SK-N-SH (cell line): Measurements from ENCODE around the gene ZNF407. TPM values are rescaled to one million over a fixed set of nuclear protein-coding genes. Genes with fewer than 3 reads are reported as not detected.

ENCODE experiments used
- CTCF ChIA-PET: fragments of 300-600, 350-600 bp; formaldehyde crosslinking; extraction: SDS; loops from one replicate; lab custom pipeline; 2021; lab: Yijun Ruan, JAX
- POLR2A ChIA-PET: fragments of 350-600 bp; sonication (Branson Sonifier 250); formaldehyde crosslinking; extraction: SDS; loops from one replicate; lab custom pipeline; 2020; ENCODE audit warnings: antibody characterized with exemption, inconsistent platforms; lab: Yijun Ruan, JAX
- DNase-seq: peaks from one replicate; pipeline ENCODE4 v3.0.0; 2012
- H2AFZ ChIP-seq: fragments of 200-600 bp; sonication (generic); 2 replicates; pipeline ENCODE4 v1.8.1; 2016; ENCODE audit warnings: antibody characterized with exemption, mild to moderate bottlenecking, low read depth
- H3F3A ChIP-seq: fragments of 200-600 bp; sonication (generic); replicated peaks from 2 replicates; pipeline ENCODE3; 2016; ENCODE audit warnings: antibody characterized with exemption, mild to moderate bottlenecking; ENCODE audit not compliant: insufficient read depth
- H3K27ac ChIP-seq, 2 experiments: fragments of 200-500 bp in 1 of 2; fragments of 200-600 bp in 1 of 2; sonication (Bioruptor generic) in 1 of 2; sonication (generic), shearing (Covaris generic) in 1 of 2; 2 replicates each; pipeline versions ENCODE4 v1.5.1 to v1.6.1; 2014 to 2016; ENCODE audit warnings: low read depth in 2 of 2, inconsistent platforms in 1 of 2, low read length in 1 of 2, mild to moderate bottlenecking in 1 of 2, mixed read lengths in 1 of 2
- H3K27me3 ChIP-seq: fragments of 200-600 bp; sonication (generic), shearing (Covaris generic); 2 replicates; pipeline ENCODE4 v1.6.1; 2016; ENCODE audit warnings: mixed run types; ENCODE audit not compliant: insufficient read depth
- H3K36me3 ChIP-seq, 2 experiments: fragments of 200-500 bp in 1 of 2; fragments of 200-600 bp in 1 of 2; sonication (Bioruptor generic) in 1 of 2; sonication (generic) in 1 of 2; replicated peaks in 1 of 2; 2 replicates each; pipeline versions ENCODE3 to v1.5.1; 2014 to 2016; ENCODE audit warnings: low read length in 1 of 2, mild to moderate bottlenecking in 1 of 2; ENCODE audit not compliant: insufficient read depth in 2 of 2, control insufficient read depth in 1 of 2
- H3K4me1 ChIP-seq, 2 experiments: fragments of 200-500 bp in 1 of 2; fragments of 200-600 bp in 1 of 2; sonication (Bioruptor generic) in 1 of 2; sonication (generic), shearing (Covaris generic) in 1 of 2; 2 replicates each; pipeline versions ENCODE4 v1.5.1 to v1.6.1; 2014 to 2016; ENCODE audit warnings: low read depth in 1 of 2, low read length in 1 of 2, mixed run types in 1 of 2; ENCODE audit not compliant: insufficient read depth in 2 of 2, control insufficient read depth in 1 of 2
- H3K4me2 ChIP-seq: fragments of 200-600 bp; sonication (generic), shearing (Covaris generic); 2 replicates; pipeline ENCODE4 v1.6.1; 2017; ENCODE audit warnings: mixed run types
- H3K4me3 ChIP-seq, 2 experiments: fragments of 200-500 bp in 1 of 2; fragments of 200-600 bp in 1 of 2; sonication (Bioruptor generic) in 1 of 2; sonication (generic), shearing (Covaris generic) in 1 of 2; 2 replicates each; pipeline versions ENCODE4 v1.5.1 to v1.8.1; 2014 to 2016; ENCODE audit warnings: low read depth in 2 of 2, inconsistent platforms in 1 of 2, low read length in 1 of 2, mild to moderate bottlenecking in 1 of 2, mixed read lengths in 1 of 2, moderate library complexity in 1 of 2
- H3K79me2 ChIP-seq: fragments of 200-600 bp; sonication (generic); 2 replicates; pipeline ENCODE4 v1.8.1; 2017; ENCODE audit warnings: mild to moderate bottlenecking; ENCODE audit not compliant: insufficient read depth
- H3K9ac ChIP-seq: fragments of 200-600 bp; sonication (generic); 2 replicates; pipeline ENCODE4 v1.6.1; 2017; ENCODE audit warnings: mixed run types
- H3K9me2 ChIP-seq: fragments of 200-600 bp; sonication (generic); 2 replicates; pipeline ENCODE4 v1.6.1; 2017; ENCODE audit warnings: mixed run types
- H3K9me3 ChIP-seq: fragments of 200-600 bp; sonication (generic); 2 replicates; pipeline ENCODE4 v1.6.1; 2017; ENCODE audit warnings: mixed run types, mild to moderate bottlenecking, moderate library complexity
- H4K20me1 ChIP-seq: fragments of 200-600 bp; sonication (generic); 2 replicates; pipeline ENCODE4 v1.6.1; 2017; ENCODE audit warnings: mild to moderate bottlenecking, mixed run types; ENCODE audit not compliant: insufficient read depth
- CTCF ChIP-seq: fragments of 200-600 bp; sonication (generic); IDR thresholded peaks from 2 replicates; pipeline ENCODE4 v1.6.1; 2017; ENCODE audit warnings: antibody characterized with exemption, mild to moderate bottlenecking, moderate library complexity
- ELF1 ChIP-seq: IDR thresholded peaks from 2 replicates; pipeline ENCODE4 v1.4.0; 2012
- EP300 ChIP-seq, 2 experiments: IDR thresholded peaks; 2 replicates each; pipeline versions ENCODE4 v1.4.0 to v1.6.1; 2012; ENCODE audit warnings: borderline replicate concordance in 1 of 2, low read depth in 1 of 2, low read length in 1 of 2
- FOSL2 ChIP-seq: IDR thresholded peaks from 2 replicates; pipeline ENCODE4 v1.4.0; 2012; ENCODE audit warnings: low read depth, mild to moderate bottlenecking, moderate library complexity, borderline replicate concordance
- GATA2 ChIP-seq: sonication (generic); formaldehyde crosslinking; IDR thresholded peaks from 2 replicates; pipeline ENCODE4 v1.5.0; 2020; ENCODE audit warnings: mild to moderate bottlenecking, missing genetic modification reagents
- IRF3 ChIP-seq: fragments of 150-350 bp; IDR thresholded peaks from 2 replicates; pipeline ENCODE4 v1.6.1; 2016; ENCODE audit warnings: mild to moderate bottlenecking, low read depth, low read length
- JUND ChIP-seq: IDR thresholded peaks from 2 replicates; pipeline ENCODE4 v1.4.0; 2012
- MEF2A ChIP-seq: IDR thresholded peaks from 2 replicates; pipeline ENCODE4 v1.4.0; 2012; ENCODE audit warnings: low read depth, borderline replicate concordance
- NFIC ChIP-seq: IDR thresholded peaks from 2 replicates; pipeline ENCODE4 v1.4.0; 2012; ENCODE audit warnings: borderline replicate concordance
- NRF1 ChIP-seq: IDR thresholded peaks from 2 replicates; pipeline ENCODE4 v1.6.1; 2012; ENCODE audit warnings: low read depth, mild to moderate bottlenecking, low read length
- PBX3 ChIP-seq: IDR thresholded peaks from 2 replicates; pipeline ENCODE4; 2012
- RCOR1 ChIP-seq: fragments of 150-350 bp; IDR thresholded peaks from 2 replicates; pipeline ENCODE4 v1.6.1; 2017; ENCODE audit warnings: antibody characterized with exemption, low read length
- REST ChIP-seq: IDR thresholded peaks from 2 replicates; pipeline ENCODE4 v1.6.1; 2012; ENCODE audit warnings: mild to moderate bottlenecking, low read depth, low read length, moderate library complexity
- RXRA ChIP-seq: IDR thresholded peaks from 2 replicates; pipeline ENCODE4 v1.4.0; 2012; ENCODE audit warnings: low read depth, mild to moderate bottlenecking, borderline replicate concordance
- SIN3A ChIP-seq: IDR thresholded peaks from 2 replicates; pipeline ENCODE4 v1.6.1; 2012; ENCODE audit warnings: low read depth, mild to moderate bottlenecking, low read length, moderate library complexity, borderline replicate concordance
- TAF1 ChIP-seq: IDR thresholded peaks from 2 replicates; pipeline ENCODE4 v1.6.1; 2012; ENCODE audit warnings: low read depth, mild to moderate bottlenecking, low read length, moderate library complexity, borderline replicate concordance
- TCF12 ChIP-seq: IDR thresholded peaks from 2 replicates; pipeline ENCODE4 v1.4.0; 2012
- USF1 ChIP-seq: IDR thresholded peaks from 2 replicates; pipeline ENCODE4 v1.4.0; 2012; ENCODE audit warnings: low read depth, borderline replicate concordance
- USF2 ChIP-seq: fragments of 150-350 bp; IDR thresholded peaks from 2 replicates; pipeline ENCODE4 v1.6.1; 2017; ENCODE audit warnings: antibody characterized with exemption, low read length, low read depth, borderline replicate concordance
- WGBS: methylation state at CpG from one replicate; pipeline ENCODE4 v1.1.6; 2017; ENCODE audit warnings: low lambda C conversion rate; 5-methylcytosine and 5-hydroxymethylcytosine counted together
- polyA plus RNA-seq, 3 experiments: library from polyadenylated mRNA; depleted of rRNA; stranded (reverse); fragments of >200 nt; gene quantifications; 2 replicates each; pipeline ENCODE4 v1.2.3, GENCODE V29; 2012

The ZNF407 gene
- polyA plus RNA-seq, 1 of the 3 experiments (the other 2 are of a cell fraction) = 2.6 TPM

- H3K27me3 ChIP-seq = no peaks in the 10 kb centered on the region
- no peaks in the 10 kb centered on the region for H3K9me3 ChIP-seq
- no peaks in the 10 kb centered on the region for H4K20me1 ChIP-seq
- H2AFZ ChIP-seq = no peak overlapping the region
- TF ChIP-seq REST = no peak
- no peak for TF ChIP-seq TAF1
- no peak for TF ChIP-seq JUND
- no peak for TF ChIP-seq CTCF
- no peak for TF ChIP-seq EP300 (IDR thresholded peaks at IDR 0.05; ENCODE audit: borderline replicate concordance in 1 of 2, low read depth in 1 of 2, low read length in 1 of 2)
- TF ChIP-seq NRF1 = no peak
- no peak for TF ChIP-seq IRF3
- TF ChIP-seq TCF12 = no peak
- no peak for TF ChIP-seq FOSL2
- TF ChIP-seq RXRA = no peak
- no peak for TF ChIP-seq PBX3
- TF ChIP-seq MEF2A = no peak
- TF ChIP-seq USF1 = no peak
- no peak for TF ChIP-seq USF2
- no peak for TF ChIP-seq NFIC
- no peak for TF ChIP-seq ELF1
- no peak for TF ChIP-seq SIN3A
- TF ChIP-seq RCOR1 = no peak
- TF ChIP-seq GATA2 (CRISPR knock-in tag) = no peak
- TF ChIP-seq, all 33 proteins: peak for 0
- Histone ChIP-seq H3K4me2 (no peak overlapping the region), H3F3A (peaks cover 5% of the 10 kb centered on the region), H3K4me3 (no peak overlapping the region), H3K4me1 (peaks cover 0 to 7% of the 10 kb centered on the region in 2 experiments; a peak in 1 of 4 replicates), H3K9me2 (no peaks in the 10 kb centered on the region), H3K36me3 (peaks cover 0 to 10% of the 10 kb centered on the region in 2 experiments), H3K79me2 (no peaks in the 10 kb centered on the region), H3K27ac (no peak overlapping the region), H3K9ac (no peak overlapping the region)
- ChIA-PET POLR2A (no interaction called here), CTCF (interaction anchor here (0.7 to 3.1 kb wide), 11 partner anchors 9 to 119 kb away, joined by 3 to 12 read pairs (median 4); no protein-coding TSS in a partner anchor)
- 92% methylated on average over 3 of the region's 3 CpGs for WGBS
- DNase-seq = no peak
These were observed 222.6 kb downstream of the ZNF407 start for GRCh38 chr18:74820160-74820780.
